ENCODE results near the gene NPFFR1.
"Not testable (repeated sequence)": the region's sequence is repeated elsewhere in the genome, so short reads cannot be mapped to it uniquely, and the experiment has no call there.

GRCh38 chr10:70239986-70240385 is 43.8 kb downstream of the NPFFR1 start:
- TF ChIP-seq CTCF (conservative IDR thresholded peaks at IDR 0.05; ENCODE audit: low read depth, low read length); EZH2 (IDR thresholded peaks at IDR 0.05; ENCODE audit: borderline replicate concordance, low read depth, low read length, poor library complexity, severe bottlenecking): not testable (repeated sequence)
